Heart right ventricle (tissue), 16 donors: Measurements from ENCODE around the gene PREPL. TPM values are rescaled to one million over a fixed set of nuclear protein-coding genes. Genes with fewer than 3 reads are reported as not detected.

Source experiments
- ATAC-seq, 8 donors: fragments of 200-7000 bp; cut with Tn5 transposase; one replicate each; pipeline ENCODE4 v1.9.1; 2020; ENCODE audit warnings: mild to moderate bottlenecking in 8 of 8, moderate library complexity in 8 of 8, moderate number of reproducible peaks in 1 of 8
- DNase-seq, 2 donors: peaks; one replicate each; pipeline ENCODE4 v3.0.0-alpha.2; 2020
- H3K27ac ChIP-seq, 10 donors: fragments of 200-600 bp; sonication (generic) in 2 of 10; one replicate each; pipeline versions ENCODE4 v1.5.0 to v1.8.0; 2020 to 2022; ENCODE audit warnings: mild to moderate bottlenecking in 3 of 10
- H3K27me3 ChIP-seq, 7 donors: fragments of 200-600 bp; one replicate each; pipeline ENCODE4 v1.8.0; 2021 to 2022; ENCODE audit warnings: mild to moderate bottlenecking in 2 of 7
- H3K36me3 ChIP-seq, 9 donors: fragments of 200-600 bp; sonication (generic) in 1 of 9; one replicate each; pipeline versions ENCODE4 v1.5.0 to v1.8.0; 2020 to 2022; ENCODE audit warnings: mild to moderate bottlenecking in 2 of 9
- H3K4me1 ChIP-seq, 9 donors: fragments of 200-600 bp; sonication (generic) in 1 of 9; one replicate each; pipeline versions ENCODE4 v1.5.0 to v1.8.0; 2020 to 2022; ENCODE audit warnings: mild to moderate bottlenecking in 4 of 9
- H3K4me3 ChIP-seq, 10 donors: fragments of 200-600 bp; sonication (generic) in 2 of 10; one replicate each; pipeline versions ENCODE4 v1.5.0 to v1.8.0; 2020 to 2022; ENCODE audit warnings: mild to moderate bottlenecking in 7 of 10, moderate library complexity in 2 of 10
- H3K9me3 ChIP-seq, 11 donors: fragments of 200-600 bp in 10 of 11; sonication (generic) in 2 of 11; one replicate each; pipeline versions ENCODE4 v1.5.0 to v1.8.0; 2013 to 2022; ENCODE audit warnings: mild to moderate bottlenecking in 2 of 11, control low read depth in 1 of 11, moderate library complexity in 1 of 11
- CTCF ChIP-seq, 9 donors: fragments of 200-600 bp; sonication (generic) in 2 of 9; IDR thresholded peaks; one replicate each; pipeline versions ENCODE4 v1.5.0 to v1.8.0; 2021 to 2022; ENCODE audit warnings: antibody characterized with exemption in 9 of 9, mild to moderate bottlenecking in 5 of 9, moderate library complexity in 1 of 9
- WGBS, 2 donors: extraction: QIAGEN DNeasy Blood & Tissue Kit; methylation state at CpG; one replicate each; pipeline ENCODE4 v1.1.7; 2013; ENCODE audit warnings: inconsistent platforms in 1 of 2; 5-methylcytosine and 5-hydroxymethylcytosine counted together
- intact Hi-C, 10 donors: fragments of 100-400 bp; cut with DNase I; formaldehyde crosslinking; loops; one replicate each; pipeline versions ENCODE4 v1.11.1 to v1.14.2; 2022
- long read RNA-seq, 3 donors: library from polyadenylated mRNA; unstranded; transcript quantifications; one replicate each; pipeline ENCODE4 v2.0.0, GENCODE V29; 2020 to 2021
- polyA plus RNA-seq, 2 donors: library from polyadenylated mRNA; stranded (reverse); fragments of 200-250 nt; gene quantifications; one replicate each; pipeline ENCODE4 v1.2.3, GENCODE V29; 2013
- total RNA-seq, 10 donors: library from RNA; stranded (reverse); fragmentation: NEBNext Ultra II Directional in 3 of 10; extraction: Animal tissue kit (Norgen Biotek cat#: 25700) in 3 of 10; gene quantifications; one replicate each; pipeline versions ENCODE4 v1.2.1 to v1.2.4, GENCODE V29; 2021 to 2023
- donor health status: Arrhythmogenic right ventricular cardiomyopathy.
- donor health status: ischemic (EF 13 %, LVEDD 7.1; RV severe dilation, severe dysfunction).
- donor health status: healthy with polysubstance abuse.
- donor health status: DM: no; HTN: yes; CAD: no.
- donor health status: DM: no; HTN: no; CAD: no.
- donor health status: ischemic (EF 25% LVEDD 6.9; RV normal size, moderate dysfunction).
- donor health status: ischemic (EF 25% LVEDD 5.7; RV mildly dilated, moderate dysfunction).
- donor health status: healthy.
- donor health status: DM: yes; HTN: yes; CAD: no.
- donor health status: Ischemic cardiomyopathy.
- donor health status: ischemic (EF 35%, LVEDD 5.7; RV mildly dilated, moderate dysfunction).
- donor health status: nonischemic (EF 11% LVEDD 7.7; RV severe dilation, severe dysfunction).
- donor health status: DM: yes; HTN: yes; CAD: no.
- donor health status: PGD.
- donor health status: ischemic (EF 29% LVEDD 5.4; RV normal size, mild dysfunction).
- donor health status: nonischemic (EF 23%, LVEDD 6.1; RV moderate dilation, normal function).

Gene PREPL
- total RNA-seq (100 to 1,000 TPM in 5 of 10 donors, 10 to 100 TPM in 5; 69.1 to 132 (median 101) TPM), polyA plus RNA-seq (10 to 100 TPM in 1 of 2 donors, 1 to 10 TPM in 1; 8.5 to 14.3 TPM)
- long read RNA-seq, donor 1, full-length matches to known transcripts = 25 of 46 reads
- long read RNA-seq, donor 1, partial matches to known transcripts = 15 of 46 reads
- long read RNA-seq, donor 1, other reads (novel, unspliced or antisense) = 6 of 46 reads
- long read RNA-seq, donor 2, full-length matches to known transcripts = 18 of 42 reads
- long read RNA-seq, donor 2, partial matches to known transcripts = 10 of 42 reads
- long read RNA-seq, donor 2, other reads (novel, unspliced or antisense) = 14 of 42 reads
- long read RNA-seq, donor 3, full-length matches to known transcripts = 41 of 91 reads
- long read RNA-seq, donor 3, partial matches to known transcripts = 36 of 91 reads
- long read RNA-seq, donor 3, other reads (novel, unspliced or antisense) = 14 of 91 reads

- Histone ChIP-seq H3K9me3 (no peaks in the 10 kb centered on the region), H3K27me3 (no peaks in the 10 kb centered on the region), H3K4me1 (peaks cover 0 to 44% (median 33%) of the 10 kb centered on the region in 9 donors), H3K36me3 (no peaks in the 10 kb centered on the region), H3K4me3 (peak within 1 kb of the TSS; percentile 42 to 98 (median 88)), H3K27ac (peak within 1 kb of the TSS; percentile 93 to 99 (median 96))
- ATAC-seq = peak; percentile 97 to 99 (median 98)
- TF ChIP-seq CTCF (IDR thresholded peaks at IDR 0.05) = no peak
- 0% methylated on average over 57 of the region's 57 CpGs for WGBS, 2 donors
- DNase-seq = peak; percentile 98 to 99
- intact Hi-C loops = loop anchor here in 5 of 10 donors (2.0 to 10.0 kb wide), 6 partner anchors 193 to 367 kb away; partner anchors contain the start of genes PPM1B (in 5 of the 5) and LRPPRC (in 2 of the 5)
Measured at GRCh38 chr2:44361330-44362206, at the start of gene PREPL, which contains the start of gene CAMKMT. Gene PREPL (minus strand): TSS chr2:44361494. CDS start chr2:44346342, 15,152 bp downstream. Gene CAMKMT (plus strand): TSS chr2:44361947.

GRCh38 chr2:44398243-44398897 is 37.1 kb upstream of the PREPL start:
- no peak overlapping the region for H3K4me3 ChIP-seq
- no peaks in the 10 kb centered on the region for H3K4me1 ChIP-seq
- ATAC-seq = no peak
- TF ChIP-seq CTCF (IDR thresholded peaks at IDR 0.05) = no peak
- intact Hi-C loops = loop anchor here in 4 of 10 donors (5.0 to 10.0 kb wide), 2 partner anchors 76 to 559 kb away; no protein-coding TSS in a partner anchor
- WGBS, 2 donors = 86 to 91% methylated on average over 6 of the region's 6 CpGs
- H3K27me3 ChIP-seq = no peaks in the 10 kb centered on the region
- H3K27ac ChIP-seq = no peak overlapping the region
- no peaks in the 10 kb centered on the region for H3K9me3 ChIP-seq
- H3K36me3 ChIP-seq = no peaks in the 10 kb centered on the region
- DNase-seq = no peak

GRCh38 chr2:44397447-44398175 is 36.3 kb upstream of the PREPL start:
- Histone ChIP-seq H3K27ac (no peak overlapping the region), H3K4me1 (no peaks in the 10 kb centered on the region), H3K9me3 (no peaks in the 10 kb centered on the region), H3K36me3 (no peaks in the 10 kb centered on the region), H3K4me3 (no peak overlapping the region), H3K27me3 (no peaks in the 10 kb centered on the region)
- ATAC-seq (no peak), DNase-seq (no peak)
- 50% methylated on average over 7 of the region's 7 CpGs for WGBS, 2 donors
- no peak for TF ChIP-seq CTCF (IDR thresholded peaks at IDR 0.05)
- intact Hi-C loops = loop anchor here in 4 of 10 donors (5.0 to 10.0 kb wide), 2 partner anchors 77 to 560 kb away; no protein-coding TSS in a partner anchor
